ENCODE data around the gene POLE3.

GRCh38 chr9:113431191-113431590 lies 20.7 kb upstream of the POLE3 start:
- TF ChIP-seq CTCF (conservative IDR thresholded peaks at IDR 0.05) (no peak), EZH2 (IDR thresholded peaks at IDR 0.05; ENCODE audit: low read depth) (no peak)

Measured in PC-9 (cell line).